ENCODE data around the gene RELN. TPM values are rescaled to one million over a fixed set of nuclear protein-coding genes. Genes with fewer than 3 reads are reported as not detected.

The RELN gene
- total and polyA plus RNA-seq, 9 of the 15 experiments (the other 6 are each of a cell fraction or from before 2014, with no cell fraction given) = 12.9 to 43.2 (median 18.1) TPM

DNA sequence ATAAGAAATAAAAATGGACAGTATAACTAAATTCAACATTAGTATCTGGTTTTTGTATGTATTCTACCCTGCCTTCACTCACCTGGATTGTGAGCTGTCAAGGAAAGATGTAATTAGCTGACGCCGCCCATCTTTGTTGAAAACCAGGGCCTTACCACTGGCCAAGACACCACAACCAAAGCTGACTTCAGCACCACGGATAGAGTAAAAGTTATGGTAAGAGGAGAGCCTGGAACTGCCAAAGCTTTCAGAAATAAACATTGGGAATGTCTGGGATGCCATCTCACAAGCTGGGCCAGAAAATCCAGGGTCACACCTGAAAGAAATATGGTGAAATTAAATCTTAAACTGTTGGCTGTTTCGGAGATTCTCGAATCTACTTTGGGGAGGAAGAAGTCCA, 353.3 kb downstream of the RELN start (continued):
- TF ChIP-seq, protein P1, sequence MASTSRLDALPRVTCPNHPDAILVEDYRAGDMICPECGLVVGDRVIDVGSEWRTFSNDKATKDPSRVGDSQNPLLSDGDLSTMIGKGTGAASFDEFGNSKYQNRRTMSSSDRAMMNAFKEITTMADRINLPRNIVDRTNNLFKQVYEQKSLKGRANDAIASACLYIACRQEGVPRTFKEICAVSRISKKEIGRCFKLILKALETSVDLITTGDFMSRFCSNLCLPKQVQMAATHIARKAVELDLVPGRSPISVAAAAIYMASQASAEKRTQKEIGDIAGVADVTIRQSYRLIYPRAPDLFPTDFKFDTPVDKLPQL (IDR thresholded peaks at IDR 0.05; ENCODE audit: extremely low read depth, insufficient read length) = no peak
- TF ChIP-seq EZH2 (IDR thresholded peaks at IDR 0.05; ENCODE audit: borderline replicate concordance, low read depth, low read length) (no peak), POLR2AphosphoS5 (IDR thresholded peaks at IDR 0.05; ENCODE audit: control insufficient read depth, insufficient read depth, low read depth, low read length) (no peak), KDM2B (CRISPR knock-in tag; IDR thresholded peaks at IDR 0.05) (no peak), MIER1 (IDR thresholded peaks at IDR 0.05; ENCODE audit: low read depth) (peak; percentile 86), SOX6 (IDR thresholded peaks at IDR 0.05) (no peak)

DNA sequence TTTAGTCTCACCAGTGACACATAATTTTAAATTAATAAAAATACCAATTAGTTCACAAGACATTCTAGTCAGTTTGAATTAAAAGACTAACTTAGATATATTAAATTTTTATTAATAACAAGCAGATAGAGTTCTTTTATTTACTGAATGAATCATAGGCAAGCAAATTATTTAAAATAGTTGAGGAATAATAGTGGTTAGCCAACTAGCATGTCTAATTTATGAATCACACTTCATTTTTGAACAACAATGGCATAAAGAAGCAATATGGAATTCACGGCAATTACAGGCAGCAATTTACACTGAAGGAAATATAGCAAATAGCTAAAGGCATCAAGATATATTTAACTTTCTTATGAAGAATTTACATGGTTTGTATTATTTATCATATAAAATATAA, 356.5 kb downstream of the RELN start:
- no peak overlapping the region for H3K4me2 ChIP-seq (ENCODE audit: insufficient read depth, low read length)
- H3K9me1 ChIP-seq (ENCODE audit: control insufficient read depth, insufficient read depth, low read length) = no peaks in the 10 kb centered on the region
- 88% methylated on average over 1 of the region's 1 CpG for WGBS (ENCODE audit: insufficient coverage, low coverage, missing lambda C conversion rate)
- peaks cover 15% of the 10 kb centered on the region for H3K36me3 ChIP-seq (ENCODE audit: control insufficient read depth, insufficient read depth, low read length)
- ChIA-PET CTCF (ENCODE audit: low intra/inter-chr PET ratio) (no interaction called here), POLR2A (no interaction called here)
- H3K27me3 ChIP-seq (ENCODE audit: control insufficient read depth in 2 of 2, insufficient read depth in 2 of 2, low read length in 2 of 2) = no peaks in the 10 kb centered on the region
- no peak for DNase-seq (ENCODE audit: extremely low read depth in 1 of 4, low spot score in 3 of 4)
- H4K20me1 ChIP-seq (replicated peaks; ENCODE audit: control insufficient read depth, insufficient read depth, low read length) = no peaks in the 10 kb centered on the region
- no peak for FAIRE-seq
- no TSS peak for BruUV-seq (replicated peaks)
- intact Hi-C loops (cut with micrococcal nuclease) (no loop called here), in situ Hi-C loops (cut with MboI) (no loop called here)
- H3K4me3 ChIP-seq = no peak overlapping the region
- peaks cover 0 to 6% of the 10 kb centered on the region in 2 experiments; a peak in 3 of 5 replicates for H3K4me1 ChIP-seq (replicated peaks in 1 of 2; ENCODE audit: control insufficient read depth in 2 of 2, insufficient read depth in 2 of 2, low read length in 2 of 2)
- ATAC-seq = no peak
- H3K79me2 ChIP-seq (ENCODE audit: control insufficient read depth, insufficient read depth, low read length) = no peaks in the 10 kb centered on the region
- H3K9me3 ChIP-seq (replicated peaks; ENCODE audit: control insufficient read depth, insufficient read depth, low read depth, low read length) = no peaks in the 10 kb centered on the region
- H3K9ac ChIP-seq (ENCODE audit: insufficient read depth in 1 of 2, low read depth in 2 of 2, low read length in 2 of 2) = no peak overlapping the region
- no peak overlapping the region for H2AFZ ChIP-seq (ENCODE audit: low read depth, low read length)
- H3K27ac ChIP-seq (ENCODE audit: extremely low read depth, low read depth, low read length) = no peak overlapping the region
- TF ChIP-seq, protein P2, sequence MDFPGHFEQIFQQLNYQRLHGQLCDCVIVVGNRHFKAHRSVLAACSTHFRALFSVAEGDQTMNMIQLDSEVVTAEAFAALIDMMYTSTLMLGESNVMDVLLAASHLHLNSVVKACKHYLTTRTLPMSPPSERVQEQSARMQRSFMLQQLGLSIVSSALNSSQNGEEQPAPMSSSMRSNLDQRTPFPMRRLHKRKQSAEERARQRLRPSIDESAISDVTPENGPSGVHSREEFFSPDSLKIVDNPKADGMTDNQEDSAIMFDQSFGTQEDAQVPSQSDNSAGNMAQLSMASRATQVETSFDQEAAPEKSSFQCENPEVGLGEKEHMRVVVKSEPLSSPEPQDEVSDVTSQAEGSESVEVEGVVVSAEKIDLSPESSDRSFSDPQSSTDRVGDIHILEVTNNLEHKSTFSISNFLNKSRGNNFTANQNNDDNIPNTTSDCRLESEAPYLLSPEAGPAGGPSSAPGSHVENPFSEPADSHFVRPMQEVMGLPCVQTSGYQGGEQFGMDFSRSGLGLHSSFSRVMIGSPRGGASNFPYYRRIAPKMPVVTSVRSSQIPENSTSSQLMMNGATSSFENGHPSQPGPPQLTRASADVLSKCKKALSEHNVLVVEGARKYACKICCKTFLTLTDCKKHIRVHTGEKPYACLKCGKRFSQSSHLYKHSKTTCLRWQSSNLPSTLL (IDR thresholded peaks at IDR 0.05) = no peak
- TF ChIP-seq, protein P3, sequence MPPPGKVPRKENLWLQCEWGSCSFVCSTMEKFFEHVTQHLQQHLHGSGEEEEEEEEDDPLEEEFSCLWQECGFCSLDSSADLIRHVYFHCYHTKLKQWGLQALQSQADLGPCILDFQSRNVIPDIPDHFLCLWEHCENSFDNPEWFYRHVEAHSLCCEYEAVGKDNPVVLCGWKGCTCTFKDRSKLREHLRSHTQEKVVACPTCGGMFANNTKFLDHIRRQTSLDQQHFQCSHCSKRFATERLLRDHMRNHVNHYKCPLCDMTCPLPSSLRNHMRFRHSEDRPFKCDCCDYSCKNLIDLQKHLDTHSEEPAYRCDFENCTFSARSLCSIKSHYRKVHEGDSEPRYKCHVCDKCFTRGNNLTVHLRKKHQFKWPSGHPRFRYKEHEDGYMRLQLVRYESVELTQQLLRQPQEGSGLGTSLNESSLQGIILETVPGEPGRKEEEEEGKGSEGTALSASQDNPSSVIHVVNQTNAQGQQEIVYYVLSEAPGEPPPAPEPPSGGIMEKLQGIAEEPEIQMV (tag; conservative IDR thresholded peaks at IDR 0.05; ENCODE audit: low read depth) = no peak
- TF ChIP-seq, protein P4, sequence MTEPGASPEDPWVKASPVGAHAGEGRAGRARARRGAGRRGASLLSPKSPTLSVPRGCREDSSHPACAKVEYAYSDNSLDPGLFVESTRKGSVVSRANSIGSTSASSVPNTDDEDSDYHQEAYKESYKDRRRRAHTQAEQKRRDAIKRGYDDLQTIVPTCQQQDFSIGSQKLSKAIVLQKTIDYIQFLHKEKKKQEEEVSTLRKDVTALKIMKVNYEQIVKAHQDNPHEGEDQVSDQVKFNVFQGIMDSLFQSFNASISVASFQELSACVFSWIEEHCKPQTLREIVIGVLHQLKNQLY (CRISPR knock-in tag; conservative IDR thresholded peaks at IDR 0.05) = no peak
- TF ChIP-seq, protein P5, sequence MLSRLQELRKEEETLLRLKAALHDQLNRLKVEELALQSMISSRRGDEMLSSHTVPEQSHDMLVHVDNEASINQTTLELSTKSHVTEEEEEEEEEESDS (CRISPR knock-in tag; IDR thresholded peaks at IDR 0.05) = no peak
- TF ChIP-seq ZBTB1 (CRISPR knock-in tag; IDR thresholded peaks at IDR 0.05; ENCODE audit: borderline replicate concordance, low read depth) = no peak
- TF ChIP-seq, protein P6, sequence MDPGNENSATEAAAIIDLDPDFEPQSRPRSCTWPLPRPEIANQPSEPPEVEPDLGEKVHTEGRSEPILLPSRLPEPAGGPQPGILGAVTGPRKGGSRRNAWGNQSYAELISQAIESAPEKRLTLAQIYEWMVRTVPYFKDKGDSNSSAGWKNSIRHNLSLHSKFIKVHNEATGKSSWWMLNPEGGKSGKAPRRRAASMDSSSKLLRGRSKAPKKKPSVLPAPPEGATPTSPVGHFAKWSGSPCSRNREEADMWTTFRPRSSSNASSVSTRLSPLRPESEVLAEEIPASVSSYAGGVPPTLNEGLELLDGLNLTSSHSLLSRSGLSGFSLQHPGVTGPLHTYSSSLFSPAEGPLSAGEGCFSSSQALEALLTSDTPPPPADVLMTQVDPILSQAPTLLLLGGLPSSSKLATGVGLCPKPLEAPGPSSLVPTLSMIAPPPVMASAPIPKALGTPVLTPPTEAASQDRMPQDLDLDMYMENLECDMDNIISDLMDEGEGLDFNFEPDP (CRISPR knock-in tag; IDR thresholded peaks at IDR 0.05) = no peak
